ENCODE data around the gene HMG20B. TPM values are rescaled to one million over a fixed set of nuclear protein-coding genes. Genes with fewer than 3 reads are reported as not detected.
"Not testable (repeated sequence)": the region's sequence is repeated elsewhere in the genome, so short reads cannot be mapped to it uniquely, and the experiment has no call there.

The HMG20B gene
- total RNA-seq, 4 donors from 2014 or later = 31.4 to 61.1 (median 36.6) TPM

DNA sequence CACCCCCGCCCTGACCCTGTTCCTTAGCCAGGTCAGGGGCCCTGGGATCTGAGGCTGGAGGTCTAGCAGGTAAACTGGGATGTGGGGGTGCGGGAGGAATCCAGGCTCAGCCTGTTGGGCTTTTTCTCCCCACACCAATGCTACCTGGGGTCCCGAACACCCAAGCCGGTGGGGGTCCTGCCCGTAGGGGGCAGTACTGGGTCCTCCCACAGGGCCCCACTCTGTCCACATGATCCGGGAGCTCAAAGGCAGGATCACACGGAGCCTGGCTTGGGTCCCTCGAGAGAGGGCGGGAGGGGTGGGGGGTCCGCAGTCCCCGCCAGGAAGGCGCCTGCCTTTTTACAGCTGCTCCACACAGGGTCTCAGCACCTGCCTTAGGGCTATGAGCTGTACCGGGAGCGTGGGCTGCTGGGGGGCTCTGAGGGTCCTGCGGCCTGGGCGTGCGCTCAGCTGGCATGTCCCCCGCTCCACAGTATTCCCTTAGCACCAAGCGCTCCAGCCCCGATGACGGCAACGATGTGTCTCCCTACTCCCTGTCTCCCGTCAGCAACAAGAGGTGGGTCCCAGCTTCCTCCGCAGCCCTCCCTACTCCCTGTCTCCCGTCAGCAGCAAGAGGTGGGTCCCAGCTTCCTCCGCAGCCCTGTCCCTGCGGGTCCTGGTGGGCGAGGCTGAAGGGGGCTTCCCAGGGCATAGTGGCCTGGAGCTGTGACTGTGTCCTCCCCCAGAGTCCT lies 46.1 kb upstream of the HMG20B start:
- Histone ChIP-seq H3K36me3 (peaks cover 0 to 59% of the 10 kb centered on the region in 2 donors), H3K27me3 (no peaks in the 10 kb centered on the region), H3K27ac (no peak overlapping the region), H3K4me3 (no peak overlapping the region), H3K9me3 (no peaks in the 10 kb centered on the region), H3K4me1 (no peaks in the 10 kb centered on the region)
- DNase-seq (no peak), ATAC-seq (no peak)
- in situ Hi-C loops (cut with MboI; ENCODE audit: low sequenced_read_pairs in 4 of 4) = no loop called here
- intact Hi-C loops (cut with DNase I; ENCODE audit: low total_unique reads) = no loop called here
- no peak for TF ChIP-seq POLR2A (IDR thresholded peaks at IDR 0.05)
- TF ChIP-seq, protein P1, sequence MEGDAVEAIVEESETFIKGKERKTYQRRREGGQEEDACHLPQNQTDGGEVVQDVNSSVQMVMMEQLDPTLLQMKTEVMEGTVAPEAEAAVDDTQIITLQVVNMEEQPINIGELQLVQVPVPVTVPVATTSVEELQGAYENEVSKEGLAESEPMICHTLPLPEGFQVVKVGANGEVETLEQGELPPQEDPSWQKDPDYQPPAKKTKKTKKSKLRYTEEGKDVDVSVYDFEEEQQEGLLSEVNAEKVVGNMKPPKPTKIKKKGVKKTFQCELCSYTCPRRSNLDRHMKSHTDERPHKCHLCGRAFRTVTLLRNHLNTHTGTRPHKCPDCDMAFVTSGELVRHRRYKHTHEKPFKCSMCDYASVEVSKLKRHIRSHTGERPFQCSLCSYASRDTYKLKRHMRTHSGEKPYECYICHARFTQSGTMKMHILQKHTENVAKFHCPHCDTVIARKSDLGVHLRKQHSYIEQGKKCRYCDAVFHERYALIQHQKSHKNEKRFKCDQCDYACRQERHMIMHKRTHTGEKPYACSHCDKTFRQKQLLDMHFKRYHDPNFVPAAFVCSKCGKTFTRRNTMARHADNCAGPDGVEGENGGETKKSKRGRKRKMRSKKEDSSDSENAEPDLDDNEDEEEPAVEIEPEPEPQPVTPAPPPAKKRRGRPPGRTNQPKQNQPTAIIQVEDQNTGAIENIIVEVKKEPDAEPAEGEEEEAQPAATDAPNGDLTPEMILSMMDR (IDR thresholded peaks at IDR 0.05 in 4 of 5, conservative IDR thresholded peaks at IDR 0.05 in 1 of 5) = no peak

DNA sequence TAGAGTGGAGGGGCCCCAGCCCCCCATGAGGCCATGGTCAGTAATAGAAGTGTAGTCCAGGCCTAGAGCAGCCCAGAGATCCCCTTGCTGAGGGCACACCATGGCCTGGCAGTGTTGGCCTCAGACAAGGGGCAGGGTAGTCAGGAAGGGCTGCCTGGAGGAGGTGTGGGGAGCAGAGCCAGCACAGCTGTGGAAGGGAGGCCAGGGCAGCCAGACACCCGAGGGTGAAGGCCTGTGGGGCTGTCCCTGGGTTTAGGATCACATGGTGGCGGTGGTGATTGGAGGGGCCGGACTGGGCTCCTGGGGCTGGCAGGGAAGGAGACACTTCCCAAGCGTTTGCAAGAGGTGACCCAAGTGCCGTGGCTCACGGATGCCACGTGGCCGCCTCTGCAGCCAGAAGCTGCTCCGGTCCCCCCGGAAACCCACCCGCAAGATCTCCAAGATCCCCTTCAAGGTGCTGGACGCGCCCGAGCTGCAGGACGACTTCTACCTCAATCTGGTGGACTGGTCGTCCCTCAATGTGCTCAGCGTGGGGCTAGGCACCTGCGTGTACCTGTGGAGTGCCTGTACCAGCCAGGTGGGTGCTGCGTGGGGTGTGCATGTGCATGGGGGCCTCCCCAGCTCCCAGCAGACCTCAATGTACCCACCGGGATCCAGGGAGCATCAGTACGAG lies 45.4 kb upstream of the HMG20B start:
- Histone ChIP-seq H3K36me3 (peaks cover 0 to 66% of the 10 kb centered on the region in 2 donors), H3K4me3 (no peak overlapping the region), H3K4me1 (no peaks in the 10 kb centered on the region), H3K27me3 (no peaks in the 10 kb centered on the region), H3K9me3 (no peaks in the 10 kb centered on the region), H3K27ac (no peak overlapping the region)
- in situ Hi-C loops (cut with MboI; ENCODE audit: low sequenced_read_pairs in 4 of 4) (no loop called here), intact Hi-C loops (cut with DNase I; ENCODE audit: low total_unique reads) (no loop called here)
- DNase-seq (no peak), ATAC-seq (no peak)
- no peak for TF ChIP-seq POLR2A (IDR thresholded peaks at IDR 0.05)
- TF ChIP-seq, protein P1 (IDR thresholded peaks at IDR 0.05 in 4 of 5, conservative IDR thresholded peaks at IDR 0.05 in 1 of 5) = no peak

DNA sequence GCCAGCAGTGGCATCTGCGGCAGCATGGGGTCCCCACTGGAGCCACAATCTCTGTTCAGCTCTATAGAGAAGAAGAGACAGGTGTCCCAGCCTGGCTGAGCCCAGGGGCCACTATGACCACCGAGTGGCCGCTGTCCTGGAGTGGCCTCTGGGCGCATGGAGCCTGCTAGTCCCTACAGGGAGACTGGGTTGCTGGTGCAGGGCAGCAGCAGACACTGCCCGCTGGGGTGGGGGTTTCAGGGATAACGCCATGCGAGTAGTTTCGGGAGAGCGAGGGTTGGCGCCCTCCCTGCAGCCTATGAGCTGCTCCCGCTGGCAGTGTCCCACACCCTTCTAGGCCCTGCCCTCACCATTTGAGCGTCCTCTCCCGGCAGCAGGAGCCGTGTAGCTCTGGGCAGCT lies 44.7 kb upstream of the HMG20B start:
- H3K36me3 ChIP-seq = peaks cover 0 to 66% of the 10 kb centered on the region in 2 donors
- H3K27me3 ChIP-seq = no peaks in the 10 kb centered on the region
- TF ChIP-seq POLR2A (IDR thresholded peaks at IDR 0.05) = no peak
- TF ChIP-seq, protein P1 (IDR thresholded peaks at IDR 0.05 in 4 of 5, conservative IDR thresholded peaks at IDR 0.05 in 1 of 5) = no peak
- intact Hi-C loops (cut with DNase I; ENCODE audit: low total_unique reads) (no loop called here), in situ Hi-C loops (cut with MboI; ENCODE audit: low sequenced_read_pairs in 4 of 4) (no loop called here)
- H3K27ac ChIP-seq = no peak overlapping the region
- DNase-seq = no peak
- H3K4me3 ChIP-seq = no peak overlapping the region
- H3K4me1 ChIP-seq = no peaks in the 10 kb centered on the region
- no peaks in the 10 kb centered on the region for H3K9me3 ChIP-seq
- no peak for ATAC-seq

DNA sequence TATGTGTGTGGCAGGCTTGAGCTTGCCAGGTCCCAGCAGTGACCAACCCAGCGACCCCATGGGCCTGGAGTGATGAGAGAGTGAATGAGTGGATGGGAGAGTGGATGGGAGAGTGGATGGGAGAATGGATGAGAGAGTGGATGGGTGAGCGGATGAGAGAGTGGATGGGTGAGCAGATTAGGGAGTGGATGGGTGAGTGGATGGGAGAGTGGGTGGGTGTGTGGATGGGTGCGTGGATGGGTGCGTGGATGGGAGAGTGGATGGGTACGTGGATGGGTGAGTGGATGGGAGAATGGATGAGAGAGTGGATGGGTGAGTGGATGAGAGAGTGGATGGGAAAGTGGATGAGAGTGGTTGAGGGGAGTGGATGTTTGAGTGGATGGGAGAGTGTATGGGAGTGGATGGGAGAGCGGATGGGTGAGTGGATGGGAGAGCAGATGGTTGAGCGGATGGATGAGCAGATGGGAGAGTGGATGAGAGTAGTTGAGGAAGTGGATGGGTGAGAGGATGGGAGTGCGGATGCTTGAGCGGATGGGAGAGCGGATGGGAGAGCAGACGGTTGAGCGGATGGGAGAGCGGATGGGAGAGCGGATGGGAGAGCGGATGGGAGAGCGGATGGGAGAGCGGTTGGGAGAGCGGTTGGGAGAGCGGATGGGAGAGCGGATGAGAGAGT lies 44.1 kb upstream of the HMG20B start:
- in situ Hi-C loops (cut with MboI; ENCODE audit: low sequenced_read_pairs in 4 of 4) = no loop called here
- H3K27ac ChIP-seq = no peak overlapping the region
- intact Hi-C loops (cut with DNase I; ENCODE audit: low total_unique reads) = no loop called here
- no peaks in the 10 kb centered on the region for H3K9me3 ChIP-seq
- H3K36me3 ChIP-seq = peaks cover 0 to 66% of the 10 kb centered on the region in 2 donors
- no peaks in the 10 kb centered on the region for H3K27me3 ChIP-seq
- no peaks in the 10 kb centered on the region for H3K4me1 ChIP-seq
- TF ChIP-seq, protein P1 (IDR thresholded peaks at IDR 0.05 in 4 of 5, conservative IDR thresholded peaks at IDR 0.05 in 1 of 5) = no peak
- TF ChIP-seq POLR2A (IDR thresholded peaks at IDR 0.05) = no peak
- ATAC-seq (no peak), DNase-seq (no peak)
- H3K4me3 ChIP-seq = no peak overlapping the region

DNA sequence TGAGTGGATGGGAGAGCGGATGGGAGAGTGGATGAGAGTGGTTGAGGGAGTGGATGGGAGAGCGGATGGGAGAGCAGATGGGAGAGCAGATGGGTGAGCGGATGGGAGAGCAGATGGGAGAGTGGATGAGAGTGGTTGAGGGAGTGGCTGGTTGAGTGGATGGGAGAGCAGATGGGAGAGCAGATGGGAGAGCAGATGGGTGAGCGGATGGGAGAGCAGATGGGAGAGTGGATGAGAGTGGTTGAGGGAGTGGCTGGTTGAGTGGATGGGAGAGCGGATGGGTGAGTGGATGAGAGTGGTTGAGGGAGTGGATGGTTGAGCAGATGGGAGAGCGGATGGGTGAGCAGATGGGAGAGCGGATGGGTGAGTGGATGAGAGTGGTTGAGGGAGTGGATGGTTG lies 43.4 kb upstream of the HMG20B start:
- ATAC-seq; DNase-seq; H3K9me3 ChIP-seq; H3K27ac ChIP-seq; intact Hi-C loops (cut with DNase I; ENCODE audit: low total_unique reads); in situ Hi-C loops (cut with MboI; ENCODE audit: low sequenced_read_pairs in 4 of 4); H3K4me1 ChIP-seq; H3K27me3 ChIP-seq; H3K4me3 ChIP-seq: not testable (repeated sequence)
- H3K36me3 ChIP-seq = peaks cover 0 to 63% of the 10 kb centered on the region in 2 donors
